Right renal pelvis (tissue), 4 donors: Measurements from ENCODE around the gene CLUH. TPM values are rescaled to one million over a fixed set of nuclear protein-coding genes. Genes with fewer than 3 reads are reported as not detected.
"Not testable (repeated sequence)": the region's sequence is repeated elsewhere in the genome, so short reads cannot be mapped to it uniquely, and the experiment has no call there.

Experiments
- DNase-seq, 4 donors: peaks; one replicate each; pipeline ENCODE4 v3.0.0-alpha.2; 2013; ENCODE audit warnings: low read depth in 4 of 4, low spot score in 3 of 4, missing footprints in 1 of 4
- polyA plus RNA-seq, 4 donors: library from polyadenylated mRNA; unstranded; fragments of 120-200 nt; gene quantifications; one replicate each; pipeline ENCODE4 v1.2.1, GENCODE V29; 2013; ENCODE audit not compliant: insufficient read length in 4 of 4

CLUH gene
- polyA plus RNA-seq, 4 donors = 42.9 to 59.1 (median 54.9) TPM

DNA sequence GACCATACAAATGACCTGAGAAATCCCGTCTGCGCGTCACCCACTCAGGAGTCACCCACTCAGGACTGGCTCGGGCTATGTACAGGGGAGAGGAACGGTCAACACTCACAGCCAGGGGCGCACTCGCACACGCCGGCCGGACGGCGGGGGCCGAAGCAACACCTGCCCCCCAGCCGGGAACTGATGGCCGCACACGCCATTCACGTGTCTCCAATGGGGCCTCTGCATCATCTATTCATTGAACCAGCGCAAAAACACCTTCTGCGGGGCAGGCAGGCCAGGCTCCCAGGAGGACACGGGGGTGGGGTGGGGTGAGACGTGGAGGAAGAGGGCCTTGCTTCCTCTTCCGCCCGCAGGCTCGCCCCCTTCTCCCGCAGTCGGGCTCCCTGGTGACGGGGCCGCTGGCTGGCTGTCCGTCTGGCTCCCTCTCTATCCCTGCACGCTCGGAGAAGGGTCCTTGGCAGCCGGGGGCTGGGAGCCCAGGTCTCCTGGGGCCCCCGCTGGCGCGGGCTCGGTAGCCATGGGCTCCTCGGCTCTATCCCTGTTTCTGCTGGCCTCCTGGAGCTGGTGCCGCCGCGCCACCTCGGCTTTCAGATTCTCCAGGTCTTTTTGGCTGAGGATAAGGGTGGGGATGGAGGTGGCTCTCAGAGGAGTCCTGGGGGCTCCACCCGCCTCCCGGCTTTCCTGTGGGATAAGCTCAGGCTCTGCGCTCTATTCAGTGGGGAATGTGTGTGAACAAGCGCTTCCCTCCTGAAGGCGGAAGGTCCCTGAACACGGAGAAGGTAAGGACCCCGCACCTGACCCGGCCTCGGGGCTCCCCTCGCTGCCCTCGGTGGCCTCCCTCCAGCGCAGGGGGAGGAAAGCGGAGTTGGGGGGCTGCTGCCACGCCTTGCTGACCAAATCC lies 21.1 kb downstream of the CLUH start:
- no peak for DNase-seq

DNA sequence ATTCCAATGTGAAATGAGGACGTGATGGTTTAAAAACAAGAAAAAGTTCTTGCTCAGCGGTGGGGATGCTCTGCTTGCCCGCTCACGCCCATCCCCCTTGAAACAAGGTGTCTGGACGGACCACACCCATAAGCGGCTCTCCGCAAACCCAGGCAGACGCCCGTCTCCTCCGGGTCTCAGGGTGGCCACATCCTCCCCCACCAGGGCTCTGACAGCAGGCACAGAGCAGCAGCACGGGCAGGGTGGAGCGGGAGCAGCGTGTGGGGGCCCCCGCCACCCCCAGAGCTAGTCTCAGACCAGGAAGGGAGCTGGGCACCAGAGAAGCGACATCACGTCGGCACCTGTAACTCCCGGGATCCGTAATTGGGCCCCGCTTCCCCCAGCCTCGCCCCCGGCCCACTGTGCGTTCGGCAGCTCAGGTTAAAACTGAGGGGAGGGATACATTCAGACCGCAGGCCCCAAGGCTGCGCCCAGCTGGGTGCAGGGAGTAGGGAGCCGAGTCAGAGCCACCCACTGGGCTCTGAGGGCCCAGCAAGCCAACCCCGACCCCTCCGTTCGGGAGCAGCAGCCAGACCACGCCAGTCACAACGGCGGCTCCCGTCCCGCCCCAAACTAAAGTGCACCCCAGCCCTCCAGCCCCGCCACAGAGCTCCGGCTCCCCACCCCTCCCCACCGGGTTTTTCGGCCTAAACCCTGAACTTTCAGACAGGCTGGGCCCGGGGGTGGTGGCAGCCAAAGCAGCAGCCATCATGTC lies 22.0 kb downstream of the CLUH start:
- DNase-seq = no peak

DNA sequence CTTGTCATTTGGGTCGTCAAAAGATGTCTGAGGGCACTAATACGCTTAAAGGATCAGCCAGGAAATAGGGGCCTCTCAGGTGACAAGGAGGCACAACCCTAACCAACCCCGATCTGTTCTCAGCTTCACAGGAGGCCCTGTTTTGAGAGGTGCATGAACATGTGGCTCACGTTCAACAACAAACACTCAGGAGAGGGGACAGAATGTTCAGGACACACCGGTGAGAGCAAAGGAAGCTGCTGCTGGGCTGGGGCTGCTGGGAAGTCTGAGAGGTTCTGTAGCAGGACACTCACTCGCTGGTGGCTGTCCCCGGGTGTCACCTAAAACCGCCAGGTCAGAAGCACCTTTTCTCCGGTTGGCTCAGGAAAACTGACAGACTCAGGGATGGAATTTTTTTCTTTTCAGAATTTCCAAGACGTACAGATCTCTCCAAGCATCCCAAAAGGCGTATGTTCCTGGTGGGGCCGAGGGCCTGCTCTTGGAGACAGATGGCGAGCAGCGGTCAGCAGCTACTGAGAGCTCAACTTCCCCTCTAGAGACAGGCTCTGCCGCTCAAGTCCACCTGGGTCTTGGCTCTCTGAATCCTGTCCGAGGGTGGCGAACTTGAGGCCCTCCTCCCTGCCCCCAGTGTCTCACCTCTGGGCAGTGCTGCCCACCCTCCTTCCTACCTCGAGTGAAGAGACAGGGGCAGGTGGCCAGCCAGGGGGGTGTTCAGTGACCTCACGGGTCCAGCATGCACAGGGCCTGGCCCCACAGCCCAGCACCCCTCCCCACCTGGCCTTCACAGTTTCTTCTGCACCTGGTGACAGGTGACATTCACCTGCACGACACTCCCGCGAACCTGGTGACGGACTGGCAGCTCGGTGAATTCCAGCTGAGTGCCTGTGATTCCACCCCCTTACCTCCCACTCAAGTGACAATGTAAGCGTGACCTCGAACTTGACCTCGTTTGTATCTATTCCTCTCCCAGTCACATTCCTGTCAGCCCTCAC lies 22.9 kb downstream of the CLUH start:
- DNase-seq = no peak

DNA sequence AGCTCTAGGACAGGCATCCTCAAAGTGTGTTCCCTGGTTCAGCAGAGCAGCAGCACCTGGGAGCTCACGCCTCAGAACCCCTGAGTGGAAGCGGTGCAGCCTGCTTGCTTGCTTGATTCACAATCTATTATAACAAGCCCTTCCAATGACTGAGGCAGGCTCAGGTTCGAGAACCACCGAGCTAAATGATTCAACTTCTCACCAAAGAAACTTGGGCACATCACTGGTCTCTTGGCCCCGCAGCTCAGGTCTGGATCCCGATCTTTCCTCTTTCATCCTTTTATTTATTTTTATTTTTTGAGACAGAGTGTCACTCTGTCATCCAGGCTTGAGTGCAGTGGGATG lies 24.5 kb downstream of the CLUH start:
- DNase-seq = no peak

- no peak for DNase-seq
Observed at GRCh38 chr17:2685696-2686095, 25.9 kb downstream of the CLUH start.

DNA sequence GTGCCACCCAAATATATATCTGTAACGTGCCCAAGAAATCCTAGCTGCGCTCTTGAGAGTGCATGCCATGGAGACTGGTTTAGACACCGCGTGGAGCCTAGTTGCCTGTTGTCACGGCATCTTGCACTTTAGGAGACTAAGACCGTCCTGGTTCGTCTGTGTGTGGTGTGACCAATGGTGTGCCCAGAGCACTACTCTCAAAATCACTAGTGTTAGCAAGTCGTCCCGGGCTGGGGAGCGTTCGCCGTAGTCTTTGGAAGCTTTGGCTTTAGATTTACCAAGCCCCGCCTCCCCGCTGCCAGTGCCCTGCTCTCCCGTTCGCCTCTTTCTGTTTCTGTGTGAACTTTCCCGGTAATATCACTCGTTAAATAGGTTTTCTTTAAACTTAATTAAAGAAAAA lies 27.0 kb downstream of the CLUH start:
- DNase-seq = no peak

- DNase-seq = no peak
Observed at GRCh38 chr17:2683912-2684311, 27.7 kb downstream of the CLUH start.

- DNase-seq = no peak
Observed at GRCh38 chr17:2682176-2682938, 29.2 kb downstream of the CLUH start.

- DNase-seq = no peak
Observed at GRCh38 chr17:2681650-2682049, 29.9 kb downstream of the CLUH start.

- DNase-seq = no peak
Observed at GRCh38 chr17:2680961-2681360, 30.6 kb downstream of the CLUH start.

- not testable (repeated sequence) for DNase-seq
Observed at GRCh38 chr17:2679247-2679646, 32.3 kb downstream of the CLUH start.

DNA sequence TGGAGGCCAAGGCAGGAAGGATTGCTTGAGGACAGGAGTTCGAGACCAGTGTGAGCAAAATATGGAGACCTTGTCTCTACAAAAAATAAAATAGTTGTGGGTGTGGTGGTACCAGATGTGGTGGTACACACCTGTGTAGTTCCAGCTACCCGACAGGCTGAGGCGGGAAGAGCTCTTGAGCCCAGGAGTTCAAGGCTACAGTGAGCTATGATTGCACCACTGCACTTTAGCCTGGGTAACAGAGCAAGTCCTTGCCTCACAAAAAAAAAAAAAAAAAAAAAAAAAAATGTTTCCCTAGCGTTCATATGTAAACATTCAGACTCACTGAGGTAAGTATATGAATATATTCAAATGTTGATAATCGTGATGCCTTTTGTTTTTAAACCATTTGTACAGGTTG lies 39.5 kb downstream of the CLUH start:
- DNase-seq = no peak

DNA sequence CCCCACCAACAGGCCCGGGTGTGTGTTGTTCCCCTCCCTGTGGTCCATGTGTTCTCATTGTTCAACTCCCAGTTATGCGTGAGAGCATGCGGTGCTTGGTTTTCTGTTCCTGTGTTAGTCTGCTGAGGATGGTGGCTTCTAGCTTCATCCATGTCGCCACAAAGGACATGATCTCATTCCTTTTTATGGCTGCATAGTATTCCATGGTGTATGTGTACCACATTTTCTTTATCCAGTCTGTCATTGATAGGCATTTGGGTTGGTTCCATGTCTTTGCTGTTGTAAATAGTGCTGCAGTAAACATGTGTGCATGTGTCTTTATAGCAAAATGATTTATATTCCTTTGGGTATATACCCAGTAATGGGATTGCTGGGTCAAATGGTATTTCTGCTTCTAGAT lies 51.2 kb downstream of the CLUH start:
- not testable (repeated sequence) for DNase-seq

- not testable (repeated sequence) for DNase-seq
Observed at GRCh38 chr17:2659337-2659736, 52.2 kb downstream of the CLUH start.

DNA sequence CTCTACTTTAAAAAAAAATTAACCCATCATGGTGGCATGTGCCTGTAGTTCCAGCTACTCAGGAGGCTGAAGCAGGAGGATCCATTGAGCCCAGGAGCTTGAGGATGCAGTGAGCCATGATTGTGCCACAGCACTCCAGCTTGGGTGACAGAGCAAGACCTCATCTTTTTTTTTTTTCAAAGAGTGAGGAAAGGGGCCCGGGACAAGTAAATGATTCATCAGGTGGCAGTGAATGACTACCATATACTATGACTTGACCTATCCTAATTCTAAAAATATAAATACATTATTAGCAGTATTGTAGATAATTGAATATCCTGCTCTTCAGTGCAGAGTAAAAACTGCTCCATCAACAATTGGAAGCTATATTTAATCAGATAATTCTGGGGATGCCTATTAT lies 55.3 kb downstream of the CLUH start:
- DNase-seq = no peak

- no peak for DNase-seq
Observed at GRCh38 chr17:2655546-2655945, 56.0 kb downstream of the CLUH start.

DNA sequence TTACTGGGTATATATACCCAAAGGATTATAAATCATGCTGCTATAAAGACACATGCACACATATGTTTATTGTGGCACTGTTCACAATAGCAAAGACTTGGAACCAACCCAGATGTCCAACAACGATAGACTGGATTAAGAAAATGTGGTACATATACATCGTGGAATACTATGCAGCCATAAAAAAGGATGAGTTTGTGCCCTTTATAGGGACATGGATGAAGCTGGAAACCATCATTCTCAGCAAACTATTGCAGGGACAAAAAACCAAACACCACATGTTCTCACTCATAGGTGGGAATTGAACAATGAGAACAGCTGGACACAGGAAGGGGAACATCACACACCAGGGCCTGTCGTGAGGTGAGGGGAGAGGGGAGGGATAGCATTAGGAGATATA lies 58.7 kb downstream of the CLUH start:
- not testable (repeated sequence) for DNase-seq

GRCh38 chr17:2649191-2649590 lies 62.4 kb downstream of the CLUH start:
- no peak for DNase-seq

- no peak for DNase-seq
Observed at GRCh38 chr17:2647957-2648356, 63.6 kb downstream of the CLUH start.

DNA sequence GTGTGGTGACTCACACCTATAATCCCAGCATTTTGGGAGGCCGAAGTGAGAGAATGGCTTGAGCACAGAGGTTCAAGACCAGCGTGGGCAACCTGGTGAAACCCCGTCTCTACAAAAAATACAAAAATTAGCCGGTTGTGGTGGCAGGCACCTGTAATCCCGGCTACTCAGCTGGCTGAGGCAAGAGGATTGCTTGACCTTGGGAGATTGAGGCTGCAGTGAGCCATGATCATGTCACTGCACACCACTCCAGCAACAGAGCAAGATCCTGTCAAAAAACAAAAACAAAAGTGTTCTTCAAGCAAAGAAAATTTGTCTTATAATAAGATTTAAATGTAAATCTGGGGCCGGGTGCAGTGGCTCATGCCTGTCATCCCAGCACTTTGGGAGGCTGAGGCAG lies 66.6 kb downstream of the CLUH start:
- DNase-seq = no peak
